ENCODE results near the gene CACNA2D2. TPM values are rescaled to one million over a fixed set of nuclear protein-coding genes. Genes with fewer than 3 reads are reported as not detected.

CACNA2D2 gene
- total RNA-seq, 2 donors from 2014 or later = 5.6 to 9.1 TPM

DNA sequence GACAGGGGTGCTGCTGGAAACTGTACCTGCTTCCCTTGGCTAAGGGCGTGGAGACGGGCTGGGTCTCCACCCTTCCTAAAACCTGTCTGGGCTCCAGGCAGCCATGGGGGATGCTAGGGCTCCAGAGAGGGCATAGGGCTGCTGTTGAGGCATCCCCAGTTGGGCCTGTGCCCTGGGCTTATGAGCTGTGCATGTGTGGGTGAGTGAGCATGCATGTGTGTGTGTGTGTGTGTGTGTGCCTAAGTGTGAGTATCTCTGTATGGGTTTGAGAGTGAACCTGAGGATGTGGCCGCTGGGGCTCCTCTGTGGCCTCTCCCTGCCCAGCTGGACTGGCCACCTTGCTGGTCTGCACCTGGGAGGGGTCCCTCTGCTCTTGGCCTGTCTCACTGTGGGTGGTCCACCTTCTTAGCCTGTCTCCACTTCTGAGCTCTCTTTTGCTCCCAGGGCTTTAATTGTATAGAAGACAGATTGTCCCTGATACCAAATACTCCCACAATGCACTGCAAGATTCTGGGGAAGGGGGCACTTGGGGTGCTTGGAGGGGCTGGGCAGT lies 132.2 kb downstream of the CACNA2D2 start:
- no peak overlapping the region for H3K27ac ChIP-seq
- H3K4me1 ChIP-seq (replicated peaks) = no peaks in the 10 kb centered on the region
- no peak overlapping the region for H3K4me3 ChIP-seq
- intact Hi-C loops (cut with DNase I) = no loop called here
- no peak for TF ChIP-seq POLR2AphosphoS5 (IDR thresholded peaks at IDR 0.05)
- TF ChIP-seq, protein P1, sequence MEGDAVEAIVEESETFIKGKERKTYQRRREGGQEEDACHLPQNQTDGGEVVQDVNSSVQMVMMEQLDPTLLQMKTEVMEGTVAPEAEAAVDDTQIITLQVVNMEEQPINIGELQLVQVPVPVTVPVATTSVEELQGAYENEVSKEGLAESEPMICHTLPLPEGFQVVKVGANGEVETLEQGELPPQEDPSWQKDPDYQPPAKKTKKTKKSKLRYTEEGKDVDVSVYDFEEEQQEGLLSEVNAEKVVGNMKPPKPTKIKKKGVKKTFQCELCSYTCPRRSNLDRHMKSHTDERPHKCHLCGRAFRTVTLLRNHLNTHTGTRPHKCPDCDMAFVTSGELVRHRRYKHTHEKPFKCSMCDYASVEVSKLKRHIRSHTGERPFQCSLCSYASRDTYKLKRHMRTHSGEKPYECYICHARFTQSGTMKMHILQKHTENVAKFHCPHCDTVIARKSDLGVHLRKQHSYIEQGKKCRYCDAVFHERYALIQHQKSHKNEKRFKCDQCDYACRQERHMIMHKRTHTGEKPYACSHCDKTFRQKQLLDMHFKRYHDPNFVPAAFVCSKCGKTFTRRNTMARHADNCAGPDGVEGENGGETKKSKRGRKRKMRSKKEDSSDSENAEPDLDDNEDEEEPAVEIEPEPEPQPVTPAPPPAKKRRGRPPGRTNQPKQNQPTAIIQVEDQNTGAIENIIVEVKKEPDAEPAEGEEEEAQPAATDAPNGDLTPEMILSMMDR (IDR thresholded peaks at IDR 0.05) = no peak
- no peak for TF ChIP-seq POLR2A (IDR thresholded peaks at IDR 0.05)
- WGBS = 87% methylated on average over 3 of the region's 3 CpGs
- H3K9me3 ChIP-seq = no peaks in the 10 kb centered on the region
- no peaks in the 10 kb centered on the region for H3K27me3 ChIP-seq (replicated peaks; ENCODE audit: insufficient read depth)
- no peak for DNase-seq (ENCODE audit: low spot score)
- H3K36me3 ChIP-seq = no peaks in the 10 kb centered on the region

DNA sequence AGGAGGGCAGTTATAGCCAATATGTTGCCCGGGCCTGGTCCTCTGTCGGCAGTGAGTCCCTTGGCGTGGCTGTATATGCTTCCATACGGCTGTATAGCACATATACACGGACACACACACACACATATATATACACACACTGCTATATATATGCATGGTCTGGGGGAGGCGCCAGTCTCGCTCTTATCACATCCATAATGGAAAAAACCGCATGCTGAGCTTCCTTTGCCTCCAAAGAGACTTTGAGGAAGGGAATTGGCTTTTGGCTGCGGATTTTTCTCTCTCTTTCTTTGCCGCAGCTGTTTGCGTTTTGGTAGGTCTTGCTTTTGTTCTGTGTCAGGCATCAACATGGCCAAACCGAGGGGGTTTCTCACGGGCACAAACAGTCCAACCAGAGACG lies 132.8 kb downstream of the CACNA2D2 start:
- Histone ChIP-seq H3K4me3 (no peak overlapping the region), H3K27me3 (replicated peaks; ENCODE audit: insufficient read depth) (no peaks in the 10 kb centered on the region), H3K27ac (no peak overlapping the region), H3K4me1 (replicated peaks) (peaks cover 2% of the 10 kb centered on the region), H3K9me3 (no peaks in the 10 kb centered on the region), H3K36me3 (no peaks in the 10 kb centered on the region)
- intact Hi-C loops (cut with DNase I) = no loop called here
- 60% methylated on average over 14 of the region's 14 CpGs for WGBS
- no peak for DNase-seq (ENCODE audit: low spot score)
- no peak for TF ChIP-seq POLR2A (IDR thresholded peaks at IDR 0.05)
- TF ChIP-seq POLR2AphosphoS5 (IDR thresholded peaks at IDR 0.05) = no peak
- TF ChIP-seq, protein P1 (IDR thresholded peaks at IDR 0.05) = no peak

GRCh38 chr3:50369012-50369670 lies 134.3 kb downstream of the CACNA2D2 start:
- no peak for DNase-seq (ENCODE audit: low spot score)
- no peaks in the 10 kb centered on the region for H3K36me3 ChIP-seq
- WGBS = 70% methylated on average over 9 of the region's 9 CpGs
- H3K9me3 ChIP-seq = no peaks in the 10 kb centered on the region
- TF ChIP-seq, protein P1 (IDR thresholded peaks at IDR 0.05) = no peak
- TF ChIP-seq POLR2AphosphoS5 (IDR thresholded peaks at IDR 0.05) = no peak
- no peak for TF ChIP-seq POLR2A (IDR thresholded peaks at IDR 0.05)
- H3K4me3 ChIP-seq = no peak overlapping the region
- no peak overlapping the region for H3K27ac ChIP-seq
- H3K27me3 ChIP-seq (replicated peaks; ENCODE audit: insufficient read depth) = no peaks in the 10 kb centered on the region
- peaks cover 11% of the 10 kb centered on the region for H3K4me1 ChIP-seq (replicated peaks)
- intact Hi-C loops (cut with DNase I) = no loop called here

DNA sequence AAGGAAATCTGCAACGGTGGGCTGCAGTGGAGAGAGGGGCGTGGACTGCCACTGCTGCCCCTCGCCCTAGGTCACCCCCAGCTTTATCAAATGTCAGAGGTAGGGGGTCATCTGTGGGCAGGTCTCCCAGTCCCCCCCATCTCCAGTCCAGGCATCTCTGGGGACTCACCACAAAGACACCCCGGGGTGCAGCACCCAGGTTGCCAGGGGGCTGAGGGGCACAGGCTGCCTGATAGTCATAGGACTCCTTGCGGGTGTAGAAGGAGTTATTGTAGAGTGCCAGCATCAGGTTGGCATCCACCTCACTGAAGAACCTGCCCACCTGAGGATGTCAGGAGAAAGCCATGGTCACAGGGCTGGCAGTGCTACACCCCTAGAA lies 137.6 kb downstream of the CACNA2D2 start:
- Histone ChIP-seq H3K36me3 (no peaks in the 10 kb centered on the region), H3K4me1 (replicated peaks) (peaks cover 11% of the 10 kb centered on the region), H3K9me3 (no peaks in the 10 kb centered on the region), H3K4me3 (peak overlapping the region; percentile 43 to 56), H3K27me3 (replicated peaks; ENCODE audit: insufficient read depth) (no peaks in the 10 kb centered on the region), H3K27ac (peak overlapping the region in 1 of 2 donors; percentile 63)
- intact Hi-C loops (cut with DNase I) = no loop called here
- TF ChIP-seq, protein P1 (IDR thresholded peaks at IDR 0.05) = no peak
- no peak for TF ChIP-seq POLR2AphosphoS5 (IDR thresholded peaks at IDR 0.05)
- TF ChIP-seq POLR2A (IDR thresholded peaks at IDR 0.05) = no peak
- DNase-seq (ENCODE audit: low spot score) = no peak
- 56% methylated on average over 5 of the region's 5 CpGs for WGBS

All from prostate gland (tissue), 2 donors.